Peyer's patch (tissue), 4 donors: ENCODE results near the gene TSEN54.

Source experiments
- CTCF ChIP-seq, 6 experiments: fragments of 450-650 bp in 4 of 6; fragments of 200-600 bp in 2 of 6; sonication (generic) in 1 of 6; IDR thresholded peaks; one replicate each; pipeline ENCODE4 v1.5.1; 2017 to 2019; ENCODE audit warnings: antibody characterized with exemption in 6 of 6, mild to moderate bottlenecking in 3 of 6, moderate library complexity in 1 of 6
- POLR2A ChIP-seq, 2 donors: fragments of 450-650 bp; IDR thresholded peaks; one replicate each; pipeline ENCODE4 v1.5.1; 2017; ENCODE audit warnings: antibody characterized with exemption in 2 of 2, mild to moderate bottlenecking in 2 of 2, moderate library complexity in 2 of 2

- no peak for TF ChIP-seq POLR2A (IDR thresholded peaks at IDR 0.05)
- TF ChIP-seq CTCF (IDR thresholded peaks at IDR 0.05) = no peak
These were observed 52.3 kb downstream of the TSEN54 start for GRCh38 chr17:75568412-75569255.
